Ishikawa (cell line): Measurements from ENCODE around the gene COMP.
A peak's percentile ranks its signal among the peaks of the same experiment; 100 is the strongest.

Source experiments
- CEBPB ChIP-seq: IDR thresholded peaks from 2 replicates; pipeline ENCODE4 v1.6.1; 2012
- EGR1 ChIP-seq: IDR thresholded peaks from 2 replicates; pipeline ENCODE4 v1.6.1; 2012
- EP300 ChIP-seq: IDR thresholded peaks from 2 replicates; pipeline ENCODE4 v1.6.1; 2012; ENCODE audit warnings: borderline replicate concordance
- FOXM1 ChIP-seq: IDR thresholded peaks from 2 replicates; pipeline ENCODE4 v1.6.1; 2012; ENCODE audit warnings: low read depth, borderline replicate concordance
- MAX ChIP-seq: IDR thresholded peaks from 2 replicates; pipeline ENCODE4 v1.6.1; 2012
- NFIC ChIP-seq: IDR thresholded peaks from 2 replicates; pipeline ENCODE4 v1.6.1; 2012
- REST ChIP-seq: IDR thresholded peaks from 2 replicates; pipeline ENCODE4 v1.6.1; 2012; ENCODE audit warnings: low read depth, mild to moderate bottlenecking
- TAF1 ChIP-seq: IDR thresholded peaks from 2 replicates; pipeline ENCODE4 v1.6.1; 2012; ENCODE audit warnings: low read depth, mild to moderate bottlenecking
- TCF12 ChIP-seq: IDR thresholded peaks from 2 replicates; pipeline ENCODE4 v1.6.1; 2012; ENCODE audit warnings: low read depth
- TEAD4 ChIP-seq: IDR thresholded peaks from 2 replicates; pipeline ENCODE4 v1.6.1; 2012
- ZBTB7A ChIP-seq: IDR thresholded peaks from 2 replicates; pipeline ENCODE4 v1.6.1; 2012; ENCODE audit warnings: low read depth

GRCh38 chr19:18839465-18840287 lies 48.6 kb upstream of the COMP start:
- TF ChIP-seq TEAD4 = no peak
- TF ChIP-seq TAF1 = no peak
- no peak for TF ChIP-seq FOXM1
- no peak for TF ChIP-seq ZBTB7A
- no peak for TF ChIP-seq EP300
- TF ChIP-seq TCF12 = 0 out of 2 replicates have a peak, but pooled peaks have one; percentile 22
- peak; percentile 57; the same call in 1 of the 2 replicates for TF ChIP-seq NFIC
- no peak for TF ChIP-seq EGR1
- no peak for TF ChIP-seq CEBPB
- no peak for TF ChIP-seq REST
- TF ChIP-seq MAX = peak; percentile 47; the same call in 1 of the 2 replicates
